ENCODE results near the gene GON4L.
"Not testable (repeated sequence)": the region's sequence is repeated elsewhere in the genome, so short reads cannot be mapped to it uniquely, and the experiment has no call there.

GON4L gene

GRCh38 chr1:155880251-155880650 is 23.2 kb upstream of the GON4L start:
- in situ Hi-C loops (cut with HindIII; ENCODE audit: low sequenced_read_pairs), result no loop called here

GRCh38 chr1:155877945-155878344 is 20.9 kb upstream of the GON4L start:
- in situ Hi-C loops (cut with HindIII; ENCODE audit: low sequenced_read_pairs), result no loop called here

DNA sequence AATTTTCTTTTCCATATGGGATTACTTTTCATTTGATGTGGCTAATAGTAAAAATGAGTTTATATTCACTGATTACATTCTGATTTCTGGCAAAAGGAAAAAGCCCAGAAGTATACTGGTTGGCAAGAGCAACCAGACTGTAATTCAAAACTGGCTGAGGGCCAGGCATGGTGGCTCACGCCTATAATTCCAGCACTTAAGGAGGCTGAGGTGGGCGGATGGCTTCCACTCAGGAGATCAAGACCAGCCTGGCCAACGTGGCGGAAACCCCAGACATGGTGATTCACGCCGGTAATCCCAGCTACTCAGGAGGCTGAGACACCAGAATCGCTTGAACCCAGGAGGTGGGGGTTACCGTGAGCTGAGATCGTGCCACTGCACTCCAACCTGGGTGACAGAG is 16.8 kb upstream of the GON4L start:
- in situ Hi-C loops (cut with HindIII; ENCODE audit: low sequenced_read_pairs), result no loop called here

- in situ Hi-C loops (cut with HindIII; ENCODE audit: low sequenced_read_pairs), result no loop called here
These were observed 15.5 kb upstream of the GON4L start for GRCh38 chr1:155872527-155872926.

GRCh38 chr1:155871390-155871789 is 14.4 kb upstream of the GON4L start:
- in situ Hi-C loops (cut with HindIII; ENCODE audit: low sequenced_read_pairs), result no loop called here

- in situ Hi-C loops (cut with HindIII; ENCODE audit: low sequenced_read_pairs), result no loop called here
These were observed 10.8 kb upstream of the GON4L start for GRCh38 chr1:155867766-155868165.

DNA sequence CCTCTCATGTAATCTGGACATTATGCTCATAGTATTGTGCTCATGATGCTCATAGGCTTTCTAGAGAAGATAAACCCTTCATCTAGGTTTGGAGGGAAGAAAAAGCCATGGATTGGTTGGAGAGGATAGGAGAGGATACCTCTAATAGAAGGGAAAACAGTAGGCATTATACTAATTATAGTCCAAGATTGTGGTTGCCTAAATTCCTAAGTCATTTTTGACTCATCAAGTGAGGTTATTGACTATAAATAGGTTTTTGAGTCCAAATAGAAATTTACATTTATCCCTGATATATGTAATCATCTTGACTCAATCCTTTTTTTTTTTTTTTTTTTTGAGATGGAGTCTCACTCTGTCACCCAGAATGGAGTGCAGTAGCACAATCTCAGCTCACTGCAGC is 7.4 kb upstream of the GON4L start:
- in situ Hi-C loops (cut with HindIII; ENCODE audit: low sequenced_read_pairs), result loop anchor here (5.0 kb wide), 2 partner anchors 33 to 62 kb away; no protein-coding TSS in a partner anchor

GRCh38 chr1:155861896-155862295 is 4.9 kb upstream of the GON4L start:
- in situ Hi-C loops (cut with HindIII; ENCODE audit: low sequenced_read_pairs), result loop anchor here (5.0 kb wide), 2 partner anchors 35 to 60 kb away; no protein-coding TSS in a partner anchor

DNA sequence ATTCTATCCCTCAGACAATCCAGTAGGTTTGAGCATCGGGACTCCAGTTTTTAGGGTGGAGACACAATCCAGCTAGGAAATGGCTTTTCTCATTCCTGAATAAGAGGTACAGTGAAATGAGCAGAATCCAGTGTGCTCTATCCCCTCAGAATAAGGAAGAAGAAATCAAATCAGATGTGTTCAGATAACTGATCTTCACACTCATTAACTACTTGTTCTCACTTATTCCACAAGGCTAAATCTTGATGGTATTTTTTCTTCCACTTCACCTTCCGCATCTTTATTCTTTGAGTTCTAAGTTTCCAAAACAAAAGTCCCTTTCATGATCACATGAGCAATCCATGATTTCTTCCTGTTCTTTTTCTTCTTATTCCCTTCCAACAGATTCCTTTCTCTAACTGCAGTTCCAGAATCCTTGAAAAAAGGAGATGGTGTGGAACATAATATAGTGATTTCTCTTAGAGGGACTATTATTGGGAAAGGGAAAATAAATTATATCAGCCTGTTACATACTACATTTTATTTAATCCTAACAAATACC is 4.0 kb upstream of the GON4L start:
- in situ Hi-C loops (cut with HindIII; ENCODE audit: low sequenced_read_pairs), result loop anchor here (5.0 kb wide), 2 partner anchors 36 to 59 kb away; no protein-coding TSS in a partner anchor

DNA sequence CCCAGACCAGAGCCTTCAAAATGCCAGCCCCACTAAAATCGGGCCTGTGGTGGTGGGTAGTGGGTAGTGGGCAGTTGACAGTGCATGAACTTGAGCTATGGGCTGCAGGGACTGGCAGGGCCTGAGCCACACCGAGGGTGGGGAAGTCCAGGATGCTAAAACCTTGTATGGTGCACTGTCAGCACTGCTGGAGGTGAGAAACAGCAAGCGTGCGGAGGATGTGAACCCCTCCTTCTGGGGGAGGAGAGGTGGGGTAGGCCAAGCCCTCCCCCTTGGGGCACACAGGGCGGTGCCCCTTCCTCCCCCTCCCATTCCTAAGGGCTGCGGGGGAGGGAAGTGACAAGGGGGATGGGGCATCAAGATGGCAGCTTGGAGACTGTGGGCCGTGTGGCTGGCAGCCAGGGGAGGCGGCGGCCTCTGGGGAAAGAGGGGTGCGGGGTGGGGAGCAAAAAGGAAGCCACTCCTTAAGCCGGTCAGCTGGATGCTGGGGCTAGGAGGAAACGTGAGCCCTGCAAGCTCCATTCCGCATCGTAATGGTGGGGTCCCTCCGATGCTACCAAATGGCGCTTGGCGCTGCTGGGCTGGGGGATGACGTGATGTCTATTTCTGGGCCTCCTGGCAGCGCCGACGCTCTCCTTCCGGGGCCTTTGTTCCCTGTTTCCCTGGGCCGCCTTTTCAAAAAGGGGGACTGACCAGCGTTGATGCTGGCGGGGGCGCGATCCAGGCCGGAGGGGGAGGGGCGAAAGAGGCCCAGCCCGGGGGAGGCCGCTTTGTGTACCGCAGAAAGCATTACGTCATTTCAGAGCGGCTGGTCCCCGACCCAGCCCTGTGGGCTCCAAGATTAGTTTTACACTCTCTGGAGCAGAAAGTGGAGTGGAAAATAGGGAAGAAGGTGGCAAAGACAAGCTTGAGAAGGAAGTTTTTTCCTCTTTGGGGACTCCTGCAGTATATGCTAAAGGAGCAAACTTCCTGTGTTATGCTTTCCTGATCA is 3.2 kb upstream of the GON4L start:
- in situ Hi-C loops (cut with HindIII; ENCODE audit: low sequenced_read_pairs), result loop anchor here (5.0 kb wide), 2 partner anchors 37 to 58 kb away; no protein-coding TSS in a partner anchor

DNA sequence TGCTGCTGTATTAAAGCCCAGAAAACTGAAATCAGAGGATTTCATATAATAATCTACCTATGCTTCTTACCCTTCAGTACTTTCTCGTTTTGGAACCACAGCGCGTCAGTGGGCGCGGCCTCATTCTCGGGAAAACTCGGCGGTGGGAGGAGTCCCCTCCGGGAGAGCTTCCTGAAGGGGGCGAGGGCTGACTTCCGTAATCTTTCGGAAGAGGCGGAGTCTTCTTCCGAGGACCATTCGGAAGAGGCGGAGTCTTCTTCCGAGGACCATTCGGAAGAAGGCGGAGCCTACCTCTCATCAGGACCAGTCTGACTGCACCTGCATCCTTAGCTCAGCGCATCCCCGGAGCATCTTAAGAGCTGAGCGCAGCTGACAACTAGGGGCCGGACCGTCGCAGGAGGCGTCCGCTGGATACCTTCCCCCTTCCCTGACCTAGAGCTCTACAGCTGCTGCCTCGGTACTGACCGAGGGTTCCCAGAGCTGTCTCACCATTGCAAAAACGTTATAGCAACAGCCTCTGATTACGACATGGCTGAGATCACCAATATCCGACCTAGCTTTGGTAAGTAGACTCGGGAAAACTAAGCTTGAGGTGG is 2.3 kb upstream of the GON4L start, which contains the start of gene SYT11:
Gene SYT11, plus strand, starts transcription at position 334 of the 596 bp plus-strand sequence. Its CDS starts 195 bp downstream, at position 529.
- in situ Hi-C loops (cut with HindIII; ENCODE audit: low sequenced_read_pairs), result no loop called here

DNA sequence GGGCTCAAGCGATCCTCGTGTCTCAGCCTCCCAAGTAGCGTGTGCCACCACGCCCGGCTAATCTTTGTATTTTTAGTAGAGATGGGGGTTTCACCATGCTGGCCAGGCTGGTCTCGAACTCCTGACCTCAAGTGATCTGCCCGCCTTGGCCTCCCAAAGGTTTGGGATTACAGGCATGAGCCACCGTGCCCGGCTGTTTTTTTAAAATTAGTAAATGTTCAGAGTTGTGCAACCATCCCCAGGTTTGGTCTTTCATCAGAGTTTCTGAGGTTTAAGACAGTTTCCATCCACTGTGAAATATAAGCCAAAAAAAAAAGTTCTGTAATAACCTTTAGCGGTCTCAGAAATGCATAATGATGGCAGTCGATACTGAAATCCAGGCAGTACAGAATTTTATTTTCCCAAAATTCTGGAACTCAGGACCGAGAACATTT is 1.8 kb upstream of the GON4L start:
- in situ Hi-C loops (cut with HindIII; ENCODE audit: low sequenced_read_pairs), result no loop called here

- in situ Hi-C loops (cut with HindIII; ENCODE audit: low sequenced_read_pairs), result no loop called here
These were observed 598 bp downstream of the GON4L start for GRCh38 chr1:155856257-155856974.

- in situ Hi-C loops (cut with HindIII; ENCODE audit: low sequenced_read_pairs), result no loop called here
These were observed 6.7 kb downstream of the GON4L start for GRCh38 chr1:155850345-155850744.

DNA sequence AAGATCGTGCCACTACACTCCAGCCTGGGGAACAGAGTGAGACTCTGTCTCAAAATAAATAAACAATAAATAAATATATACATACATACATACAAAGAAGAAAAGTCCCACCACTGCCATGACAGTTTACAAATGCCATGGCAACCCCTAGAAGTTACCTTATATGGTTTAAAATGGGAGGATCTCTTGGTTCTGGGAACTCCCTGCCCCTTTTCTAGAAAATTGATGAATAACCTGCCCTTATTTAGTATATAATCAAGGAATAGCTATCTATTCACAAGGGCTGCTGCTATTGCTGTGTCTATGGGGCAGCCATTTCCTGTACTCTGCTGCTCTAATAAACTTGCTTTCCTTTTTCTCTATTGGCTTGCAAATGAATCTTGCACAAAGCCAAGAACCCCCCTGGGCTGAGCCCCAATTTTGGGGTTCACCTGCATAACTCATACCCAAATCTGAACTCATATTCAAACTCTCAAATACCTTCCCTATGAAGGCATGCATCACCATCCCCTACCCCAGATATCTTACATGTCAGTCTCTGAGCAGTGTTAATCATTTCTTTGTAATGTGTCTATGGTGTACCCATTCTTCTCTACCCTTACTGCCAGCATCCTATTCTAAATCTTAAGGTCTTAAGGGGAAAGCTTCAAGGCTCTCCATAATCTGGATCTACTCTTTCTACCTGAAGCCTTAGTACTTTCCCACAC is 9.0 kb downstream of the GON4L start:
- in situ Hi-C loops (cut with HindIII; ENCODE audit: low sequenced_read_pairs), result loop anchor here (10.0 kb wide), 1 partner anchor 83 kb away; no protein-coding TSS in a partner anchor

- in situ Hi-C loops (cut with HindIII; ENCODE audit: low sequenced_read_pairs), result loop anchor here (10.0 kb wide), 1 partner anchor 80 kb away; no protein-coding TSS in a partner anchor
These were observed 12.1 kb downstream of the GON4L start for GRCh38 chr1:155844860-155845421.

- in situ Hi-C loops (cut with HindIII; ENCODE audit: low sequenced_read_pairs), result loop anchor here (10.0 kb wide), 1 partner anchor 76 kb away; no protein-coding TSS in a partner anchor
These were observed 16.6 kb downstream of the GON4L start for GRCh38 chr1:155840386-155840785.

- in situ Hi-C loops (cut with HindIII; ENCODE audit: low sequenced_read_pairs), result no loop called here
These were observed 21.5 kb downstream of the GON4L start for GRCh38 chr1:155835548-155835947.

DNA sequence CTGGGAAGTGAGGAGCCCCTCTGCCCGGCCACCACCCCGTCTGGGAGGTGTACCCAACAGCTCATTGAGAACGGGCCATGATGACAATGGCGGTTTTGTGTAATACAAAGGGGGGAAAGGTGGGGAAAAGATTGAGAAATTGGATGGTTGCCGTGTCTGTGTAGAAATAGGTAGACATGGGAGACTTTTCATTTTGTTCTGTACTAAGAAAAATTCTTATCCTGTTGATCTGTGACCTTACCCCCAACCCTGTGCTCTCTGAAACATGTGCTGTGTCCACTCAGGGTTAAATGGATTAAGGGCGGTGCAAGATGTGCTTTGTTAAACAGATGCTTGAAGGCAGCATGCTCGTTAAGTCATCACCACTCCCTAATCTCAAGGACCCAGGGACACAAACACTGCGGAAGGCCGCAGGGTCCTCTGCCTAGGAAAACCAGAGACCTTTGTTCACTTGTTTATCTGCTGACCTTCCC is 22.1 kb downstream of the GON4L start:
- in situ Hi-C loops (cut with HindIII; ENCODE audit: low sequenced_read_pairs), result not testable (repeated sequence)
